Measurements from ENCODE around the gene HPGD.

DNA sequence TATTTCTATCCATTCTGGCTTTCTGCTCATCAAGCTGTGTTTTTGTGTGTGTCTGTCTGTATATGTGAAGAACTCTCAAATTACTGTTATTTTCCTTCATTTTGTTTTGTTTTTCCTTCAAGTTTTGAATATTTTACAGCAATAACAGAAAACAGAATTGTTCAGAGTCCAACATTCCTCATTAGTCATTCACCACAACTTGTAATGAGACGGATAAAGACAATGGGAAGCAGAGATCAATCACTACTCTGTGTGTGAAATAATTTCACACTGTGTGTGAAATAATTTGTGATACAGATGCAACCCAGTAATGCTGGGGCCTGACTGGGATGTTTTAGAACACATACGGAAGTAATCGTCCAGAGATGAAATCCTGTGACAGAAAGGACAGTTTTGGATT lies 55.2 kb downstream of the HPGD start:
- TF ChIP-seq, protein P1, sequence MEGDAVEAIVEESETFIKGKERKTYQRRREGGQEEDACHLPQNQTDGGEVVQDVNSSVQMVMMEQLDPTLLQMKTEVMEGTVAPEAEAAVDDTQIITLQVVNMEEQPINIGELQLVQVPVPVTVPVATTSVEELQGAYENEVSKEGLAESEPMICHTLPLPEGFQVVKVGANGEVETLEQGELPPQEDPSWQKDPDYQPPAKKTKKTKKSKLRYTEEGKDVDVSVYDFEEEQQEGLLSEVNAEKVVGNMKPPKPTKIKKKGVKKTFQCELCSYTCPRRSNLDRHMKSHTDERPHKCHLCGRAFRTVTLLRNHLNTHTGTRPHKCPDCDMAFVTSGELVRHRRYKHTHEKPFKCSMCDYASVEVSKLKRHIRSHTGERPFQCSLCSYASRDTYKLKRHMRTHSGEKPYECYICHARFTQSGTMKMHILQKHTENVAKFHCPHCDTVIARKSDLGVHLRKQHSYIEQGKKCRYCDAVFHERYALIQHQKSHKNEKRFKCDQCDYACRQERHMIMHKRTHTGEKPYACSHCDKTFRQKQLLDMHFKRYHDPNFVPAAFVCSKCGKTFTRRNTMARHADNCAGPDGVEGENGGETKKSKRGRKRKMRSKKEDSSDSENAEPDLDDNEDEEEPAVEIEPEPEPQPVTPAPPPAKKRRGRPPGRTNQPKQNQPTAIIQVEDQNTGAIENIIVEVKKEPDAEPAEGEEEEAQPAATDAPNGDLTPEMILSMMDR (IDR thresholded peaks at IDR 0.05): no peak
- no peak for TF ChIP-seq POLR2A (IDR thresholded peaks at IDR 0.05)

Data from body of pancreas (tissue), 4 donors.